Mesenchymal stem cell (in vitro differentiated cells and primary cell): ENCODE results near the gene ADARB2.

ENCODE experiments used
- DNase-seq: peaks from one replicate; pipeline ENCODE4 v3.0.0-alpha.2; 2013
- H2AFZ ChIP-seq: one replicate; pipeline ENCODE4 v1.6.1; 2013; ENCODE audit warnings: low read depth, mild to moderate bottlenecking, control low read depth, inconsistent platforms, low read length, moderate library complexity
- H2AK5ac ChIP-seq: 2 replicates; pipeline ENCODE4 v1.6.1; 2013; ENCODE audit warnings: low read length, moderate library complexity, mild to moderate bottlenecking, inconsistent platforms; ENCODE audit not compliant: severe bottlenecking
- H2BK120ac ChIP-seq: one replicate; pipeline ENCODE4 v1.6.1; 2013; ENCODE audit warnings: low read depth, mild to moderate bottlenecking, inconsistent platforms, low read length, moderate library complexity
- H2BK12ac ChIP-seq, 2 experiments: one replicate each; pipeline ENCODE4 v1.6.1; 2013; ENCODE audit warnings: inconsistent platforms in 2 of 2, low read length in 2 of 2, mild to moderate bottlenecking in 2 of 2, moderate library complexity in 2 of 2, control low read depth in 1 of 2
- H2BK15ac ChIP-seq: one replicate; pipeline ENCODE4 v1.6.1; 2013; ENCODE audit warnings: mild to moderate bottlenecking, low read depth, inconsistent platforms; ENCODE audit not compliant: poor library complexity, severe bottlenecking
- H2BK5ac ChIP-seq: 2 replicates; pipeline ENCODE4 v1.6.1; 2013; ENCODE audit warnings: low read depth, mild to moderate bottlenecking, low read length, control low read depth, inconsistent platforms; ENCODE audit not compliant: poor library complexity, severe bottlenecking
- H3K14ac ChIP-seq, 2 experiments: one replicate each; pipeline ENCODE4 v1.6.1; 2013; ENCODE audit warnings: inconsistent platforms in 2 of 2, low read length in 2 of 2, control low read depth in 1 of 2, mild to moderate bottlenecking in 1 of 2, moderate library complexity in 1 of 2
- H3K18ac ChIP-seq, 2 experiments: one replicate each; pipeline ENCODE4 v1.6.1; 2013; ENCODE audit warnings: inconsistent platforms in 2 of 2, low read length in 2 of 2, control low read depth in 1 of 2, low read depth in 1 of 2, mild to moderate bottlenecking in 1 of 2
- H3K23ac ChIP-seq, 2 experiments: one replicate each; pipeline ENCODE4 v1.6.1; 2013; ENCODE audit warnings: inconsistent platforms in 2 of 2, low read length in 2 of 2, mild to moderate bottlenecking in 2 of 2, moderate library complexity in 2 of 2, control low read depth in 1 of 2
- H3K27ac ChIP-seq: 2 replicates; pipeline ENCODE4 v1.5.1; 2013; ENCODE audit warnings: mild to moderate bottlenecking, moderate library complexity, low read length, control low read depth, inconsistent platforms; ENCODE audit not compliant: poor library complexity, severe bottlenecking
- H3K27me3 ChIP-seq, 2 experiments: 2 replicates each; pipeline versions ENCODE4 v1.6.1 to v1.7.0; 2013; ENCODE audit warnings: low read length in 2 of 2, mild to moderate bottlenecking in 2 of 2, moderate library complexity in 2 of 2, control low read depth in 1 of 2, inconsistent platforms in 1 of 2; ENCODE audit not compliant: control insufficient read depth in 1 of 2, insufficient read depth in 1 of 2
- H3K36me3 ChIP-seq, 2 experiments: 2 replicates each; pipeline versions ENCODE4 v1.6.1 to v1.7.0; 2013; ENCODE audit warnings: low read length in 2 of 2, control low read depth in 1 of 2, inconsistent platforms in 1 of 2, low read depth in 1 of 2, mild to moderate bottlenecking in 1 of 2; ENCODE audit not compliant: insufficient read depth in 2 of 2, control insufficient read depth in 1 of 2
- H3K4ac ChIP-seq, 2 experiments: one replicate each; pipeline ENCODE4 v1.6.1; 2013; ENCODE audit warnings: inconsistent platforms in 2 of 2, low read length in 2 of 2, mild to moderate bottlenecking in 2 of 2, moderate library complexity in 2 of 2, control low read depth in 1 of 2, low read depth in 1 of 2
- H3K4me1 ChIP-seq: 2 replicates; pipeline ENCODE4 v1.6.1; 2013; ENCODE audit warnings: low read depth, low read length, control low read depth; ENCODE audit not compliant: control insufficient read depth, insufficient read depth
- H3K4me2 ChIP-seq: 2 replicates; pipeline ENCODE4 v1.6.1; 2013; ENCODE audit warnings: low read length, mild to moderate bottlenecking, inconsistent platforms; ENCODE audit not compliant: poor library complexity, severe bottlenecking
- H3K4me3 ChIP-seq, 2 experiments: 2 replicates each; pipeline versions ENCODE4 v1.5.1 to v1.7.0; 2013; ENCODE audit warnings: low read length in 2 of 2, mild to moderate bottlenecking in 2 of 2, control low read depth in 1 of 2, low read depth in 1 of 2; ENCODE audit not compliant: insufficient read depth in 1 of 2
- H3K79me1 ChIP-seq: replicated peaks from 2 replicates; pipeline ENCODE4 v1.6.1; 2013; ENCODE audit warnings: mild to moderate bottlenecking, control low read depth, low read length, inconsistent platforms; ENCODE audit not compliant: poor library complexity, severe bottlenecking
- H3K9ac ChIP-seq: 2 replicates; pipeline ENCODE4 v1.7.0; 2013; ENCODE audit warnings: mild to moderate bottlenecking, low read length, moderate library complexity
- H3K9me3 ChIP-seq: 2 replicates; pipeline ENCODE4 v1.7.0; 2013; ENCODE audit warnings: mild to moderate bottlenecking, low read length; ENCODE audit not compliant: control insufficient read depth
- H4K8ac ChIP-seq: one replicate; pipeline ENCODE4 v1.6.1; 2013; ENCODE audit warnings: inconsistent platforms, mild to moderate bottlenecking, low read length, moderate library complexity
- H4K91ac ChIP-seq: one replicate; pipeline ENCODE4 v1.6.1; 2013; ENCODE audit warnings: mild to moderate bottlenecking, low read length, inconsistent platforms
- WGBS: methylation state at CpG from one replicate; pipeline ENCODE4 v1.1.7; 2013; ENCODE audit warnings: mixed read lengths; 5-methylcytosine and 5-hydroxymethylcytosine counted together

The ADARB2 gene

DNA sequence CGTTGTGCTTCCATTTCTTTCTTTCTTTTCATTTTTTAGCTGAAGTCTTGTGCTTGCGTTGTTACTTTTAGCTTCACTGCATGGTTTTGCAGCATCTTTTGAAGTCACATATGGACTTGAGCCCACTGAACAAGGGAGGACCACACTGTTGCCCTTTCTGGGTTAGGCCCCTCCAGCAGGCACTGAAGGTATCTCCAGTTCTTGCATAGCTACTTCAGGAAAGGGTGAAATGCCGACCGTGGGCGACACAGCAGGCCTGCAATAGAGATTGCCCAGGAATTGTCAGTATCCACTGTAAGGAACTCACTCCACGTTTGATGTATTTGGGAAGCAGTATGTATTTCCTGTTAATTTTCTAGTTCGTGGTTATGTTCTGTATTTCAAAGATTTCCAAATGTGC is 596.1 kb downstream of the ADARB2 start:
- Histone ChIP-seq H3K9me3 (peaks cover 21% of the 10 kb centered on the region), H2AK5ac (no peak overlapping the region), H2BK12ac (no peak overlapping the region), H3K79me1 (no peaks in the 10 kb centered on the region), H3K4me1 (peaks cover 2% of the 10 kb centered on the region), H2BK120ac (no peak overlapping the region), H3K27ac (no peak overlapping the region), H3K14ac (no peak overlapping the region), H2BK5ac (no peak overlapping the region), H3K27me3 (peaks cover 4 to 6% of the 10 kb centered on the region in 2 experiments), H3K9ac (no peak overlapping the region), H4K91ac (no peak overlapping the region), H2AFZ (no peak overlapping the region), H3K4ac (no peak overlapping the region), H3K36me3 (no peaks in the 10 kb centered on the region), H3K4me2 (no peak overlapping the region), H3K4me3 (no peak overlapping the region), H2BK15ac (no peak overlapping the region), H4K8ac (no peak overlapping the region), H3K23ac (no peak overlapping the region), H3K18ac (no peak overlapping the region)
- no peak for DNase-seq
- 81% methylated on average over 7 of the region's 7 CpGs for WGBS

DNA sequence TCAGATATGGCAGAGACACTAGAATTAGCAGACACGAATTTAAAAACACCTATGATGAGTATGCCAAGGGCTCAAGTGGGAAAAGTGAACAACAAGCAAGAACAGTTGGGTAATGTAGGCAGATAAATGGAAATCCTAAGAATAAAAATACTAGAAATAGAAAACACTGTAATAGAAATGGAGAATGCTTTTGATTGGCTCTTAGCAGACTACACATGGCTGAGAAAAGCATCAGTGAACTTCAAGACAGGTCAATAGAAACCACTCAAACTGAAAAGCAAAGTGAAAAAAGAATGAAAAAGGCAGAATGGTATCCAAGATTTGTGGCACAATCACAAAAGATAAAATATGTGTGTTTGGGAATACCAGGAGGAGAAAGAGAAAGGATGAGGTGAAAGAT is 598.8 kb downstream of the ADARB2 start:
- Histone ChIP-seq H3K27ac (no peak overlapping the region), H3K4me1 (peaks cover 2% of the 10 kb centered on the region), H3K9me3 (peaks cover 7% of the 10 kb centered on the region), H3K4me3 (no peak overlapping the region), H3K4me2 (no peak overlapping the region), H4K91ac (no peak overlapping the region), H3K79me1 (no peaks in the 10 kb centered on the region), H3K9ac (no peak overlapping the region), H3K36me3 (peaks cover 0 to 4% of the 10 kb centered on the region in 2 experiments), H2AK5ac (no peak overlapping the region), H4K8ac (no peak overlapping the region), H3K18ac (no peak overlapping the region), H3K27me3 (peaks cover 4 to 6% of the 10 kb centered on the region in 2 experiments), H2BK12ac (no peak overlapping the region), H2BK5ac (no peak overlapping the region), H3K14ac (no peak overlapping the region), H3K4ac (no peak overlapping the region), H2BK15ac (no peak overlapping the region), H2AFZ (no peak overlapping the region), H2BK120ac (no peak overlapping the region), H3K23ac (no peak overlapping the region)
- no peak for DNase-seq
- WGBS, result 88% methylated on average over 1 of the region's 1 CpG

DNA sequence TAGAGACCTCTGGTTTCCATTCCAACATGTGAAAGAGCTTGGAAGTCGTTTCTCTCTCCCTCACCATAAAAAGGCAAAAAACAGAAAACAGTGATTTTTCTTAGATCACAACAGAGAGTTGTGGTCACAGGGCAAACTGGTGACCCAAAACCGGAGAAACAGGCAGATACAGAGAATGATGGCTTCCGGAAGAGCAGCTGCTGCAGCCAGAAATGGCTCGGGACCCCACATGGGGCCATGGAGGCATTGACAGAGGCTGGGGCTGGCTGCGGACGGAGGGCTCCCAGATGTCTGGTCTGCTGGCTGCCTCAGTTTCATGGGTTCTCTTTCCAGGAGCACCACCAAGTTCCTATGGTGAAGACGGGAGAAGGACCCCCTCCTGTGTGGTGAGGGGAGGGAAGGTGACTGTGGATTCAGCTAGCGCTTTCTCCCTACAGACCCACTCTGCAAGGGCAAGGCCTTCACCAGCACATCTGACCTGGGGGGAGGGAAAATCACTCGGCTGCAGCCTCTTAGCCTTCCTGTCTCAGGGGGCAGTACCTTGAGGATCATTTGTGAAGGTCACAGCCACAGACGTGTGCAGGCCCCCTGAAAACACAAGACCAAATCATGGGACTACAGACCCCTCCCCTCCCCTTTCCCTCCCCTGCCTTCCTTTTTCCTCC is 599.7 kb downstream of the ADARB2 start:
- Histone ChIP-seq H2BK12ac (no peak overlapping the region), H3K14ac (no peak overlapping the region), H3K79me1 (no peaks in the 10 kb centered on the region), H3K23ac (no peak overlapping the region), H2BK120ac (no peak overlapping the region), H3K9ac (no peak overlapping the region), H2AK5ac (no peak overlapping the region), H3K4me2 (no peak overlapping the region), H3K27me3 (peaks cover 4 to 6% of the 10 kb centered on the region in 2 experiments), H4K8ac (no peak overlapping the region), H4K91ac (no peak overlapping the region), H2AFZ (no peak overlapping the region), H3K4me3 (no peak overlapping the region), H3K4ac (no peak overlapping the region), H3K4me1 (peaks cover 2% of the 10 kb centered on the region), H3K27ac (no peak overlapping the region), H3K36me3 (peaks cover 2 to 5% of the 10 kb centered on the region in 2 experiments), H2BK15ac (no peak overlapping the region), H3K18ac (no peak overlapping the region), H2BK5ac (no peak overlapping the region), H3K9me3 (peaks cover 5% of the 10 kb centered on the region)
- 88% methylated on average over 7 of the region's 10 CpGs for WGBS
- no peak for DNase-seq

DNA sequence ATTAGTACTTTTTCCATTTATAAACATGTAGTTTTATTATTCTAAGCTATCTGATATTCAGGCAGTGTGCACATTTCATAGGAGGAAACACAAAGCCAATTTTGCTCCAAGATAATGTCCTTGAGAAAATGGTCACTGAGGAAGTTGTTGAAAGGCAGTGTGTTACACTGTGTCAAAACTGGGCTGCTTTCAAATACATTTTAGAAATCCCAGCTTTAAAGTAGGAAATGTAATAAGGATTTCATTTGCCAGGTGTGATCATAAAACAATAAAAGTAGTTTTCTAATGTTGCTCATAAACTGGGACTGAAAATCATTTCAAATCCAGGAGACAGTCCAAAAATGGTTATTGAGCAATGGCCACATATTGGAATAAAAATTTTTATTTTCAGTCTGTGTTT is 601.1 kb downstream of the ADARB2 start:
- DNase-seq, result no peak
- Histone ChIP-seq H3K4me1 (peaks cover 2% of the 10 kb centered on the region), H2AK5ac (no peak overlapping the region), H3K4ac (no peak overlapping the region), H3K14ac (no peak overlapping the region), H3K27ac (no peak overlapping the region), H3K9me3 (peaks cover 5% of the 10 kb centered on the region), H3K4me3 (no peak overlapping the region), H3K4me2 (no peak overlapping the region), H2AFZ (no peak overlapping the region), H4K8ac (no peak overlapping the region), H3K27me3 (peaks cover 1 to 4% of the 10 kb centered on the region in 2 experiments), H3K9ac (no peak overlapping the region), H4K91ac (no peak overlapping the region), H3K18ac (no peak overlapping the region), H2BK120ac (no peak overlapping the region), H2BK15ac (no peak overlapping the region), H2BK12ac (no peak overlapping the region), H2BK5ac (no peak overlapping the region), H3K23ac (no peak overlapping the region), H3K79me1 (peaks cover 2% of the 10 kb centered on the region), H3K36me3 (peaks cover 9 to 18% of the 10 kb centered on the region in 2 experiments)
